ENCODE data around the gene SHC3. TPM values are rescaled to one million over a fixed set of nuclear protein-coding genes. Genes with fewer than 3 reads are reported as not detected.

The SHC3 gene
- total RNA-seq, 1 donor from 2014 or later, result 0.21 TPM

DNA sequence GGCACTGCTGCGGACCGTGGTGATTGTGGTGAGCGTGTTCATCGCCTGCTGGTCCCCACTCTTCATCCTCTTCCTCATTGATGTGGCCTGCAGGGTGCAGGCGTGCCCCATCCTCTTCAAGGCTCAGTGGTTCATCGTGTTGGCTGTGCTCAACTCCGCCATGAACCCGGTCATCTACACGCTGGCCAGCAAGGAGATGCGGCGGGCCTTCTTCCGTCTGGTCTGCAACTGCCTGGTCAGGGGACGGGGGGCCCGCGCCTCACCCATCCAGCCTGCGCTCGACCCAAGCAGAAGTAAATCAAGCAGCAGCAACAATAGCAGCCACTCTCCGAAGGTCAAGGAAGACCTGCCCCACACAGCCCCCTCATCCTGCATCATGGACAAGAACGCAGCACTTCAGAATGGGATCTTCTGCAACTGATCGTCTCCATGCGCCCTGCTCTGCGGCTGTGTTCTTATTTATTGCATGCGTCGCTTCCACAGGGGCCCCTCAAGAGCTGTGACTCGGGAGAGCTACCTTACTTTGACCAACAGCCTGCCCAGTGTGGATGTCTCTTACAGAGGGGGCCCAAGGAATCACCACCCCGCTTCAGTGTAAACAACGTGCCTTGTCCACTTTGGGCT is 176.6 kb downstream of the SHC3 start:
- H3K27me3 Mint-ChIP-seq (ENCODE audit: unreplicated experiment), result no peaks in the 10 kb centered on the region
- TF ChIP-seq CTCF (IDR thresholded peaks at IDR 0.05), result no peak
- no peak overlapping the region for H3K27ac Mint-ChIP-seq (ENCODE audit: unreplicated experiment)
- H3K4me1 Mint-ChIP-seq (ENCODE audit: unreplicated experiment), result peaks cover 15% of the 10 kb centered on the region
- H3K9me3 Mint-ChIP-seq (ENCODE audit: unreplicated experiment), result no peaks in the 10 kb centered on the region
- no peaks in the 10 kb centered on the region for H3K36me3 Mint-ChIP-seq (ENCODE audit: unreplicated experiment)
- no peak for DNase-seq (ENCODE audit: extremely low spot score, unreplicated experiment)
- H3K4me3 Mint-ChIP-seq (ENCODE audit: unreplicated experiment), result no peak overlapping the region

DNA sequence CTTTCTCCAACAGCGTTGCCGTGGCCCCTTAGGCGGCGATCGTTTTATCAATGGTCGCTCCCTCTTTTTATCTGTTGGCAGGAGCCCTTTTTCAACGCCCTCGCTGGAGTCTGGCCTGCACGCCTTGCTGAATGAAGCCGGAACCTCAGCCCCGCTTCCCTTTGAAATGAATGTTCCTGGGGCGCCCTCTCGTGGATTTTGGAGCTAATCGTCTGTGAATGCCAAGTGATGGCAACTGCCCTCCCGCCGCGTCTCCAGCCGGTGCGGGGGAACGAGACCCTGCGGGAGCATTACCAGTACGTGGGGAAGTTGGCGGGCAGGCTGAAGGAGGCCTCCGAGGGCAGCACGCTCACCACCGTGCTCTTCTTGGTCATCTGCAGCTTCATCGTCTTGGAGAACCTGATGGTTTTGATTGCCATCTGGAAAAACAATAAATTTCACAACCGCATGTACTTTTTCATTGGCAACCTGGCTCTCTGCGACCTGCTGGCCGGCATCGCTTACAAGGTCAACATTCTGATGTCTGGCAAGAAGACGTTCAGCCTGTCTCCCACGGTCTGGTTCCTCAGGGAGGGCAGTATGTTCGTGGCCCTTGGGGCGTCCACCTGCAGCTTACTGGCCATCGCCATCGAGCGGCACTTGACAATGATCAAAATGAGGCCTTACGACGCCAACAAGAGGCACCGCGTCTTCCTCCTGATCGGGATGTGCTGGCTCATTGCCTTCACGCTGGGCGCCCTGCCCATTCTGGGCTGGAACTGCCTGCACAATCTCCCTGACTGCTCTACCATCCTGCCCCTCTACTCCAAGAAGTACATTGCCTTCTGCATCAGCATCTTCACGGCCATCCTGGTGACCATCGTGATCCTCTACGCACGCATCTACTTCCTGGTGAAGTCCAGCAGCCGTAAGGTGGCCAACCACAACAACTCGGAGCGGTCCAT is 177.4 kb downstream of the SHC3 start:
- TF ChIP-seq CTCF (IDR thresholded peaks at IDR 0.05), result peak; percentile 91
- no peaks in the 10 kb centered on the region for H3K27me3 Mint-ChIP-seq (ENCODE audit: unreplicated experiment)
- H3K4me3 Mint-ChIP-seq (ENCODE audit: unreplicated experiment), result peak overlapping the region; percentile 11
- no peaks in the 10 kb centered on the region for H3K9me3 Mint-ChIP-seq (ENCODE audit: unreplicated experiment)
- DNase-seq (ENCODE audit: extremely low spot score, unreplicated experiment), result peak; percentile 93
- H3K36me3 Mint-ChIP-seq (ENCODE audit: unreplicated experiment), result no peaks in the 10 kb centered on the region
- H3K4me1 Mint-ChIP-seq (ENCODE audit: unreplicated experiment), result peaks cover 15% of the 10 kb centered on the region
- H3K27ac Mint-ChIP-seq (ENCODE audit: unreplicated experiment), result no peak overlapping the region

GRCh38 chr9:89000371-89000781 is 178.2 kb downstream of the SHC3 start:
- Mint-ChIP-seq H3K36me3 (ENCODE audit: unreplicated experiment) (no peaks in the 10 kb centered on the region), H3K4me1 (ENCODE audit: unreplicated experiment) (peaks cover 15% of the 10 kb centered on the region), H3K4me3 (ENCODE audit: unreplicated experiment) (no peak overlapping the region), H3K27me3 (ENCODE audit: unreplicated experiment) (no peaks in the 10 kb centered on the region), H3K9me3 (ENCODE audit: unreplicated experiment) (no peaks in the 10 kb centered on the region), H3K27ac (ENCODE audit: unreplicated experiment) (no peak overlapping the region)
- no peak for DNase-seq (ENCODE audit: extremely low spot score, unreplicated experiment)
- no peak for TF ChIP-seq CTCF (IDR thresholded peaks at IDR 0.05)

- Mint-ChIP-seq H3K27ac (ENCODE audit: unreplicated experiment) (no peak overlapping the region), H3K4me3 (ENCODE audit: unreplicated experiment) (no peak overlapping the region), H3K27me3 (ENCODE audit: unreplicated experiment) (no peaks in the 10 kb centered on the region), H3K36me3 (ENCODE audit: unreplicated experiment) (no peaks in the 10 kb centered on the region), H3K4me1 (ENCODE audit: unreplicated experiment) (peaks cover 24% of the 10 kb centered on the region), H3K9me3 (ENCODE audit: unreplicated experiment) (no peaks in the 10 kb centered on the region)
- no peak for DNase-seq (ENCODE audit: extremely low spot score, unreplicated experiment)
- TF ChIP-seq CTCF (IDR thresholded peaks at IDR 0.05), result no peak
Measured at GRCh38 chr9:88998911-88999310, 179.7 kb downstream of the SHC3 start.

DNA sequence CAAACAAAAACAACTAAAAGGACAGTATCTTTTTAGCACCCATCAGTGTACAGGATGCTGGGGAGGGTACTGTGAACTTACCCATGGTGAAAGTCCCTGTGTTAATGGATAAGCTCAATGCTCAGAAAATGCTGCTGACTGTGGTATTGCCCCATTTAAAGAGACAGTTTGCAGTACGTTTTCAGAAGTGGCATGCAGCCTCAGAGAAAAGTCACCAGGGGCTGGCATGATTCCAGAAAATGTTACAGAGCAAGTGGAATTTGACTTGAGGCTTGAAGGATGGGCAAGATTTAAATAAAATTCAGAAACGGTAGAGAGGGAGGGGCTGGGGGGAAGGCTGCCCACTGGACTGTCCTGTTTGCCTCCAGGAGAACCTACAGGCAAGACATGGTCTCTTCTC is 180.1 kb downstream of the SHC3 start:
- Mint-ChIP-seq H3K36me3 (ENCODE audit: unreplicated experiment) (no peaks in the 10 kb centered on the region), H3K4me3 (ENCODE audit: unreplicated experiment) (no peak overlapping the region), H3K27ac (ENCODE audit: unreplicated experiment) (no peak overlapping the region), H3K27me3 (ENCODE audit: unreplicated experiment) (no peaks in the 10 kb centered on the region), H3K4me1 (ENCODE audit: unreplicated experiment) (peaks cover 24% of the 10 kb centered on the region), H3K9me3 (ENCODE audit: unreplicated experiment) (no peaks in the 10 kb centered on the region)
- no peak for TF ChIP-seq CTCF (IDR thresholded peaks at IDR 0.05)
- no peak for DNase-seq (ENCODE audit: extremely low spot score, unreplicated experiment)

Measured in osteocyte (in vitro differentiated cells).